ENCODE results near the gene ERC2.

DNA sequence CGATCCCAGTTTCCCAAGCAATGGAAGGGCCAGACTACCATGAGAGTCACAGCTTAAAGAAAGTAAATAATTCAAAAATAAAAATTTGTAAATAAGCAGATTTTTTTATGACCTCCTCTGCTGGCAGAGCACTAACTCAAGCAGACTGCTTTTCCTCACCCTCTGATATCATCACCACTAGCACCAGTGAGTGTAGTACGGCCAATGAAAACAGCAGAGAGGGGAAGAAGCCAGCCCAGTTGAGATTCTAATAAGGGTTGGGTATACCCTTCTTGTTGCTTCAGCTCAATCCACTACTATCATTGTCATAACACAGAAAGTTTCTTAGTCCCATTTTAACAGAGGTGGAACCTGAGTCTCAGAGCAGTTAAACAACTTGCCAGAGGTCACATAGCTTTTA lies 193.1 kb downstream of the ERC2 start:
- TF ChIP-seq HIVEP1 (CRISPR knock-in tag; IDR thresholded peaks at IDR 0.05) (no peak), BHLHE40 (IDR thresholded peaks at IDR 0.05; ENCODE audit: low read length) (no peak), MAFK (conservative IDR thresholded peaks at IDR 0.05 in 1 of 2, IDR thresholded peaks at IDR 0.05 in 1 of 2; ENCODE audit: low read length in 2 of 2) (no peak), ZNF264 (CRISPR knock-in tag; IDR thresholded peaks at IDR 0.05) (no peak), ZNF670 (CRISPR knock-in tag; IDR thresholded peaks at IDR 0.05; ENCODE audit: borderline replicate concordance) (no peak), EZH2 (conservative IDR thresholded peaks at IDR 0.05; ENCODE audit: low read depth, low read length) (no peak), ZNF232 (CRISPR knock-in tag; IDR thresholded peaks at IDR 0.05; ENCODE audit: borderline replicate concordance) (no peak), EED (CRISPR knock-in tag; IDR thresholded peaks at IDR 0.05) (no peak), ZNF274 (CRISPR knock-in tag; IDR thresholded peaks at IDR 0.05) (no peak), ZNF263 (CRISPR knock-in tag; IDR thresholded peaks at IDR 0.05) (no peak), RORA (CRISPR knock-in tag; IDR thresholded peaks at IDR 0.05) (no peak)
- TF ChIP-seq, protein P1, sequence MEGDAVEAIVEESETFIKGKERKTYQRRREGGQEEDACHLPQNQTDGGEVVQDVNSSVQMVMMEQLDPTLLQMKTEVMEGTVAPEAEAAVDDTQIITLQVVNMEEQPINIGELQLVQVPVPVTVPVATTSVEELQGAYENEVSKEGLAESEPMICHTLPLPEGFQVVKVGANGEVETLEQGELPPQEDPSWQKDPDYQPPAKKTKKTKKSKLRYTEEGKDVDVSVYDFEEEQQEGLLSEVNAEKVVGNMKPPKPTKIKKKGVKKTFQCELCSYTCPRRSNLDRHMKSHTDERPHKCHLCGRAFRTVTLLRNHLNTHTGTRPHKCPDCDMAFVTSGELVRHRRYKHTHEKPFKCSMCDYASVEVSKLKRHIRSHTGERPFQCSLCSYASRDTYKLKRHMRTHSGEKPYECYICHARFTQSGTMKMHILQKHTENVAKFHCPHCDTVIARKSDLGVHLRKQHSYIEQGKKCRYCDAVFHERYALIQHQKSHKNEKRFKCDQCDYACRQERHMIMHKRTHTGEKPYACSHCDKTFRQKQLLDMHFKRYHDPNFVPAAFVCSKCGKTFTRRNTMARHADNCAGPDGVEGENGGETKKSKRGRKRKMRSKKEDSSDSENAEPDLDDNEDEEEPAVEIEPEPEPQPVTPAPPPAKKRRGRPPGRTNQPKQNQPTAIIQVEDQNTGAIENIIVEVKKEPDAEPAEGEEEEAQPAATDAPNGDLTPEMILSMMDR (CRISPR knock-in tag; IDR thresholded peaks at IDR 0.05), result no peak
